ENCODE measurements around the gene JAK1. TPM values are rescaled to one million over a fixed set of nuclear protein-coding genes. Genes with fewer than 3 reads are reported as not detected.

Gene JAK1
- total and polyA plus RNA-seq, 11 donors, result 20.5 to 189 (median 94.8) TPM

- TF ChIP-seq CTCF (IDR thresholded peaks at IDR 0.05) (no peak), POLR2A (IDR thresholded peaks at IDR 0.05) (no peak)
- peaks cover 0 to 4% (median 0%) of the 10 kb centered on the region in 12 donors for H3K9me3 ChIP-seq
- H3K27ac ChIP-seq, result no peak overlapping the region
- no peaks in the 10 kb centered on the region for H3K27me3 ChIP-seq
- no peak overlapping the region for H3K4me3 ChIP-seq
- ATAC-seq (no peak), DNase-seq (no peak)
- intact Hi-C loops (cut with DNase I), result no loop called here
- H3K4me1 ChIP-seq, result peaks cover 3 to 83% (median 48%) of the 10 kb centered on the region in 12 donors
- 40 to 56% (median 47%) methylated on average over 2 of the region's 2 CpGs for WGBS, 4 donors
- no peaks in the 10 kb centered on the region for H3K36me3 ChIP-seq
Observed at GRCh38 chr1:64925594-64925993, 40.8 kb downstream of the JAK1 start.

GRCh38 chr1:64923294-64923718 lies 43.0 kb downstream of the JAK1 start:
- no peak for TF ChIP-seq POLR2A (IDR thresholded peaks at IDR 0.05)
- TF ChIP-seq CTCF (IDR thresholded peaks at IDR 0.05), result no peak

GRCh38 chr1:64922336-64922735 lies 44.0 kb downstream of the JAK1 start:
- Histone ChIP-seq H3K27ac (no peak overlapping the region), H3K36me3 (no peaks in the 10 kb centered on the region), H3K9me3 (no peaks in the 10 kb centered on the region), H3K4me3 (no peak overlapping the region), H3K27me3 (no peaks in the 10 kb centered on the region), H3K4me1 (peaks cover 10 to 94% (median 53%) of the 10 kb centered on the region in 12 donors)
- ATAC-seq (no peak), DNase-seq (no peak)
- 60 to 63% (median 62%) methylated on average over 2 of the region's 2 CpGs for WGBS, 4 donors
- intact Hi-C loops (cut with DNase I), result loop anchor here in 1 of 10 donors (5.0 kb wide), 1 partner anchor 35 kb away; no protein-coding TSS in a partner anchor
- no peak for TF ChIP-seq POLR2A (IDR thresholded peaks at IDR 0.05)
- TF ChIP-seq CTCF (IDR thresholded peaks at IDR 0.05), result no peak

More at GRCh38 chr1:64923294-64923718, 43.0 kb downstream of the JAK1 start:
- WGBS, 4 donors, result 45 to 50% (median 47%) methylated on average over 2 of the region's 2 CpGs
- intact Hi-C loops (cut with DNase I), result loop anchor here in 1 of 10 donors (5.0 kb wide), 1 partner anchor 36 kb away; no protein-coding TSS in a partner anchor
- Histone ChIP-seq H3K36me3 (no peaks in the 10 kb centered on the region), H3K4me1 (peaks cover under 1 to 94% (median 50%) of the 10 kb centered on the region in 12 donors), H3K9me3 (no peaks in the 10 kb centered on the region), H3K27me3 (no peaks in the 10 kb centered on the region), H3K4me3 (no peak overlapping the region), H3K27ac (no peak overlapping the region)
- ATAC-seq, result no peak
- no peak for DNase-seq

- no peak overlapping the region for H3K4me3 ChIP-seq
- no peaks in the 10 kb centered on the region for H3K36me3 ChIP-seq
- ATAC-seq (no peak), DNase-seq (no peak)
- intact Hi-C loops (cut with DNase I), result loop anchor here in 1 of 10 donors (5.0 kb wide), 1 partner anchor 34 kb away; no protein-coding TSS in a partner anchor
- TF ChIP-seq CTCF (IDR thresholded peaks at IDR 0.05), result no peak
- TF ChIP-seq POLR2A (IDR thresholded peaks at IDR 0.05), result no peak
- no peaks in the 10 kb centered on the region for H3K27me3 ChIP-seq
- H3K27ac ChIP-seq, result no peak overlapping the region
- no peaks in the 10 kb centered on the region for H3K9me3 ChIP-seq
- H3K4me1 ChIP-seq, result peaks cover 13 to 95% (median 57%) of the 10 kb centered on the region in 12 donors
- WGBS, 4 donors, result 50 to 66% (median 56%) methylated on average over 2 of the region's 2 CpGs
Observed at GRCh38 chr1:64921771-64922170, 44.6 kb downstream of the JAK1 start.
